H1 (cell line): ENCODE measurements around the gene KLRK1. TPM values are rescaled to one million over a fixed set of nuclear protein-coding genes. Genes with fewer than 3 reads are reported as not detected.

Experiments
- CTCF ChIA-PET: fragments of 300-600 bp; sonication (Branson Sonifier 250); formaldehyde crosslinking; loops from one replicate; lab custom pipeline; 2021; ENCODE audit not compliant: partially characterized antibody; lab: Charles Lee
- POLR2A ChIA-PET: fragments of 300-600 bp; sonication (Branson Sonifier 250); formaldehyde crosslinking; loops from one replicate; lab custom pipeline; 2021; ENCODE audit warnings: inconsistent platforms; ENCODE audit not compliant: partially characterized antibody; lab: Charles Lee
- DNase-seq, 2 experiments: peaks; one replicate each; pipeline versions ENCODE4 v3.0.0 to v3.0.0-alpha.2; 2010 to 2022; ENCODE audit warnings: low spot score in 2 of 2, low read depth in 1 of 2, mixed read lengths in 1 of 2
- FAIRE-seq: peaks from 2 replicates; lab custom pipeline; 2011; peaks lifted over from hg19 to GRCh38; lab: Jason Lieb, UNC
- H2AFZ ChIP-seq: 2 replicates; pipeline ENCODE4 v1.8.1; 2012; ENCODE audit warnings: low read length, inconsistent platforms
- H2AK5ac ChIP-seq: 2 replicates; pipeline ENCODE4 v1.6.1; 2013; ENCODE audit warnings: low read depth, low read length
- H2BK120ac ChIP-seq: replicated peaks from 2 replicates; pipeline ENCODE3; 2013; ENCODE audit warnings: low read depth, low read length, inconsistent platforms
- H2BK12ac ChIP-seq: 2 replicates; pipeline ENCODE4 v1.6.1; 2013; ENCODE audit warnings: low read depth, low read length
- H2BK15ac ChIP-seq: 2 replicates; pipeline ENCODE4 v1.6.1; 2013; ENCODE audit warnings: low read length
- H2BK20ac ChIP-seq: 2 replicates; pipeline ENCODE4 v1.6.1; 2013; ENCODE audit warnings: low read length
- H2BK5ac ChIP-seq: 2 replicates; pipeline ENCODE4 v1.6.1; 2013; ENCODE audit warnings: low read depth, low read length
- H3K14ac ChIP-seq: 2 replicates; pipeline ENCODE4 v1.6.1; 2013; ENCODE audit warnings: inconsistent platforms; ENCODE audit not compliant: insufficient read length
- H3K18ac ChIP-seq: 2 replicates; pipeline ENCODE4 v1.6.1; 2013; ENCODE audit warnings: low read length; ENCODE audit errors: extremely low read depth
- H3K23ac ChIP-seq: 2 replicates; pipeline ENCODE4 v1.6.1; 2013; ENCODE audit warnings: inconsistent platforms; ENCODE audit not compliant: insufficient read length
- H3K23me2 ChIP-seq: 2 replicates; pipeline ENCODE4 v1.6.1; 2013; ENCODE audit warnings: low read depth, low read length
- H3K27ac ChIP-seq: 2 replicates; pipeline ENCODE4 v1.6.1; 2011; ENCODE audit warnings: low read depth, low read length, inconsistent platforms
- H3K27me3 ChIP-seq, 4 experiments: replicated peaks in 1 of 4; 1 replicate in 1 of 4; 2 replicates in 3 of 4; pipeline versions ENCODE4 v1.6.1 to v1.8.1; 2011 to 2013; ENCODE audit warnings: low read length in 3 of 4, mild to moderate bottlenecking in 3 of 4, inconsistent platforms in 2 of 4, mixed read lengths in 2 of 4, moderate library complexity in 1 of 4; ENCODE audit not compliant: control insufficient read depth in 3 of 4, insufficient read depth in 3 of 4; ENCODE audit errors: extremely low read depth in 1 of 4
- H3K36me3 ChIP-seq, 4 experiments: 2 replicates each; pipeline versions ENCODE4 v1.6.1 to v1.8.1; 2011 to 2013; ENCODE audit warnings: mild to moderate bottlenecking in 4 of 4, low read length in 3 of 4, moderate library complexity in 2 of 4, control low read depth in 1 of 4, inconsistent platforms in 1 of 4; ENCODE audit not compliant: insufficient read depth in 4 of 4, control insufficient read depth in 2 of 4
- H3K4ac ChIP-seq: replicated peaks from 2 replicates; pipeline ENCODE3; 2013; ENCODE audit warnings: low read length, low read depth, mixed read lengths, inconsistent platforms; ENCODE audit not compliant: insufficient read length
- H3K4me1 ChIP-seq, 4 experiments: replicated peaks in 1 of 4; 1 replicate in 1 of 4; 2 replicates in 3 of 4; pipeline versions ENCODE4 v1.6.1 to v1.8.1; 2011 to 2013; ENCODE audit warnings: low read length in 3 of 4, inconsistent platforms in 2 of 4, mixed read lengths in 1 of 4; ENCODE audit not compliant: insufficient read depth in 4 of 4, control insufficient read depth in 3 of 4
- H3K4me2 ChIP-seq, 2 experiments: 2 replicates each; pipeline versions ENCODE4 v1.6.1 to v1.8.1; 2011 to 2013; ENCODE audit warnings: low read depth in 2 of 2, low read length in 2 of 2, control low read depth in 1 of 2, inconsistent platforms in 1 of 2, mild to moderate bottlenecking in 1 of 2; ENCODE audit not compliant: insufficient read depth in 1 of 2
- H3K4me3 ChIP-seq, 4 experiments: fragments of 200-600, 300-600 bp in 1 of 4; sonication (generic), shearing (Covaris generic), sonication (Bioruptor Twin) in 1 of 4; 2 replicates each; pipeline versions ENCODE4 v1.5.1 to v1.8.1; 2011 to 2016; ENCODE audit warnings: low read length in 4 of 4, low read depth in 3 of 4, control low read depth in 2 of 4, inconsistent platforms in 2 of 4, mild to moderate bottlenecking in 2 of 4, mixed read lengths in 1 of 4, moderate library complexity in 1 of 4; ENCODE audit not compliant: insufficient read depth in 2 of 4; ENCODE audit errors: extremely low read depth in 1 of 4
- H3K56ac ChIP-seq: replicated peaks from 2 replicates; pipeline ENCODE3; 2013; ENCODE audit warnings: low read depth, mild to moderate bottlenecking, mixed read lengths, low read length, inconsistent platforms; ENCODE audit not compliant: insufficient read length
- H3K79me1 ChIP-seq: 2 replicates; pipeline ENCODE4 v1.6.1; 2013; ENCODE audit warnings: low read depth, low read length, control low read depth
- H3K79me2 ChIP-seq, 2 experiments: 2 replicates each; pipeline versions ENCODE4 v1.6.1 to v1.8.1; 2012 to 2013; ENCODE audit warnings: low read length in 2 of 2, mild to moderate bottlenecking in 2 of 2, inconsistent platforms in 1 of 2; ENCODE audit not compliant: insufficient read depth in 2 of 2, control insufficient read depth in 1 of 2
- H3K9ac ChIP-seq, 4 experiments: replicated peaks in 1 of 4; 1 replicate in 1 of 4; 2 replicates in 3 of 4; pipeline versions ENCODE4 v1.6.1 to v1.8.1; 2011 to 2013; ENCODE audit warnings: low read depth in 3 of 4, low read length in 3 of 4, control low read depth in 2 of 4, mild to moderate bottlenecking in 2 of 4, moderate library complexity in 2 of 4, inconsistent platforms in 1 of 4; ENCODE audit errors: extremely low read depth in 1 of 4
- H3K9me3 ChIP-seq, 2 experiments: 2 replicates each; pipeline versions ENCODE4 v1.6.1 to v1.8.1; 2012 to 2013; ENCODE audit warnings: mild to moderate bottlenecking in 2 of 2, moderate library complexity in 2 of 2, control low read depth in 1 of 2, inconsistent platforms in 1 of 2, low read depth in 1 of 2, low read length in 1 of 2, mixed read lengths in 1 of 2; ENCODE audit not compliant: insufficient read depth in 2 of 2
- H4K20me1 ChIP-seq, 2 experiments: replicated peaks in 1 of 2; 2 replicates each; pipeline versions ENCODE3 to v1.8.1; 2011 to 2013; ENCODE audit warnings: inconsistent platforms in 2 of 2, low read length in 2 of 2, mild to moderate bottlenecking in 1 of 2; ENCODE audit not compliant: insufficient read depth in 2 of 2, control insufficient read depth in 1 of 2
- H4K5ac ChIP-seq: 2 replicates; pipeline ENCODE4 v1.6.1; 2013; ENCODE audit warnings: low read length, low read depth, mixed read lengths, inconsistent platforms; ENCODE audit not compliant: insufficient read length
- H4K8ac ChIP-seq: 2 replicates; pipeline ENCODE4 v1.8.0; 2013; ENCODE audit warnings: mild to moderate bottlenecking, moderate library complexity, low read length, inconsistent platforms; ENCODE audit not compliant: insufficient read depth; ENCODE audit errors: extremely low read depth
- H4K91ac ChIP-seq: replicated peaks from 2 replicates; pipeline ENCODE3; 2013; ENCODE audit warnings: low read length, mixed read lengths, inconsistent platforms; ENCODE audit not compliant: insufficient read length
- BCL11A ChIP-seq, 2 experiments: IDR thresholded peaks; one replicate each; pipeline ENCODE4 v1.6.1; 2011; ENCODE audit warnings: low read depth in 2 of 2, low read length in 2 of 2, mild to moderate bottlenecking in 2 of 2
- CBX5 ChIP-seq: fragments of 300-800, 300-1000 bp; sonication (generic); IDR thresholded peaks from 2 replicates; pipeline ENCODE4 v1.7.1; 2016; ENCODE audit warnings: antibody characterized with exemption, low read length, low read depth
- CBX8 ChIP-seq: fragments of 300-800, 300-1000 bp; sonication (generic); IDR thresholded peaks from 2 replicates; pipeline ENCODE4 v1.7.1; 2016; ENCODE audit warnings: low read depth, low read length, borderline replicate concordance
- KDM4A ChIP-seq: IDR thresholded peaks from one replicate; pipeline ENCODE4 v1.7.1; 2012; ENCODE audit warnings: low read depth, mild to moderate bottlenecking, moderate library complexity, low read length, inconsistent platforms; ENCODE audit not compliant: severe bottlenecking
- KDM5A ChIP-seq: fragments of 200-600 bp; IDR thresholded peaks from 2 replicates; pipeline ENCODE4 v1.7.1; 2012; ENCODE audit warnings: mild to moderate bottlenecking, low read length, inconsistent platforms, mixed read lengths
- POLR2AphosphoS5 ChIP-seq: IDR thresholded peaks from 2 replicates; pipeline ENCODE4 v1.6.1; 2011; ENCODE audit warnings: low read depth, low read length
- RAD21 ChIP-seq, 2 experiments: IDR thresholded peaks in 1 of 2; conservative IDR thresholded peaks in 1 of 2; 2 replicates each; pipeline ENCODE4 v1.6.1; 2011; ENCODE audit warnings: low read depth in 2 of 2, low read length in 2 of 2, improper control_type of control experiment in 1 of 2, inconsistent platforms in 1 of 2, mild to moderate bottlenecking in 1 of 2, moderate library complexity in 1 of 2
- RFX5 ChIP-seq: IDR thresholded peaks from 2 replicates; pipeline ENCODE4 v1.6.1; 2011; ENCODE audit warnings: low read depth, low read length, improper control_type of control experiment, borderline replicate concordance
- SP1 ChIP-seq: IDR thresholded peaks from 2 replicates; pipeline ENCODE4 v1.6.1; 2011; ENCODE audit warnings: low read depth, low read length
- TCF12 ChIP-seq: IDR thresholded peaks from 2 replicates; pipeline ENCODE4 v1.6.1; 2011; ENCODE audit warnings: low read depth, mild to moderate bottlenecking, low read length
- WGBS, 2 experiments: shearing (Covaris generic) in 1 of 2; methylation state at CpG; one replicate each; pipeline versions ENCODE4 v1.1.6 to v1.1.7; 2013 to 2015; ENCODE audit warnings: low lambda C conversion rate in 2 of 2, mixed read lengths in 2 of 2, inconsistent platforms in 1 of 2, low coverage in 1 of 2, missing lambda C conversion rate in 1 of 2; ENCODE audit not compliant: insufficient replicate concordance in 2 of 2, insufficient coverage in 1 of 2, insufficient read length in 1 of 2; ENCODE audit errors: extremely low coverage in 1 of 2, missing lambda C conversion rate in 1 of 2; 5-methylcytosine and 5-hydroxymethylcytosine counted together
- polyA plus RNA-seq, 7 experiments: library from polyadenylated mRNA; depleted of rRNA in 3 of 7; stranded (reverse) in 5 of 7; unstranded in 2 of 7; fragments of >200 nt in 5 of 7; fragments of 200-250 nt in 2 of 7; gene quantifications; 1 replicate in 5 of 7; 2 replicates in 1 of 7; 4 replicates in 1 of 7; pipeline versions ENCODE4 v1.2.1 to v1.2.3, GENCODE V29; 2011 to 2013; ENCODE audit warnings: missing spikeins in 2 of 7, mixed read lengths in 2 of 7
- total RNA-seq: library from RNA; stranded (reverse); fragmentation: NEBNext Ultra II Directional; extraction: Animal tissue kit (Norgen Biotek cat#: 25700); gene quantifications from 2 replicates; pipeline ENCODE4 v1.2.1, GENCODE V29; 2021

KLRK1 gene
- total and polyA plus RNA-seq, 2 of the 8 experiments (the other 6 are each of a cell fraction or from before 2014, with no cell fraction given) = not detected

GRCh38 chr12:10331642-10332239 is 58.1 kb downstream of the KLRK1 start:
- no peak overlapping the region for H3K4me3 ChIP-seq
- H3K56ac ChIP-seq = no peak overlapping the region
- H3K18ac ChIP-seq = no peak overlapping the region
- no peaks in the 10 kb centered on the region for H3K9me3 ChIP-seq
- no peak overlapping the region for H3K4me2 ChIP-seq
- DNase-seq (no peak), FAIRE-seq (peak; percentile 95)
- no peak overlapping the region for H3K4ac ChIP-seq
- H2BK20ac ChIP-seq = no peak overlapping the region
- no peak overlapping the region for H2BK12ac ChIP-seq
- no peaks in the 10 kb centered on the region for H3K36me3 ChIP-seq
- no peaks in the 10 kb centered on the region for H3K23me2 ChIP-seq
- H4K20me1 ChIP-seq = no peaks in the 10 kb centered on the region
- H3K27ac ChIP-seq = no peak overlapping the region
- H2BK5ac ChIP-seq = no peak overlapping the region
- no peaks in the 10 kb centered on the region for H3K79me2 ChIP-seq
- H3K79me1 ChIP-seq = no peaks in the 10 kb centered on the region
- no peak overlapping the region for H4K5ac ChIP-seq
- WGBS, 2 experiments = 56% methylated on average over 2 of the region's 2 CpGs; no CpG with 5 or more reads in 1 of the 2 experiments
- no peaks in the 10 kb centered on the region for H3K4me1 ChIP-seq
- no peak overlapping the region for H4K91ac ChIP-seq
- no peak overlapping the region for H3K14ac ChIP-seq
- H3K23ac ChIP-seq = no peak overlapping the region
- H2BK120ac ChIP-seq = no peak overlapping the region
- H2AK5ac ChIP-seq = no peak overlapping the region
- H4K8ac ChIP-seq = no peak overlapping the region
- ChIA-PET CTCF (interaction anchor here (0.6 to 5.4 kb wide), 10 partner anchors 8 to 231 kb away, joined by 3 to 32 read pairs (median 7); no protein-coding TSS in a partner anchor), POLR2A (no interaction called here)
- no peaks in the 10 kb centered on the region for H3K27me3 ChIP-seq
- H3K9ac ChIP-seq = no peak overlapping the region
- H2BK15ac ChIP-seq = no peak overlapping the region
- H2AFZ ChIP-seq = peak overlapping the region; percentile 52; the same call in 1 of the 2 replicates
- no peak for TF ChIP-seq CBX8
- no peak for TF ChIP-seq POLR2AphosphoS5
- no peak for TF ChIP-seq BCL11A (IDR thresholded peaks at IDR 0.05; ENCODE audit: low read depth in 2 of 2, low read length in 2 of 2)
- TF ChIP-seq KDM5A = no peak
- no peak for TF ChIP-seq RFX5
- TF ChIP-seq KDM4A = no peak
- TF ChIP-seq CBX5 = no peak
- peak; percentile 90 to 91 for TF ChIP-seq RAD21 (IDR thresholded peaks at IDR 0.05 in 1 of 2, conservative IDR thresholded peaks at IDR 0.05 in 1 of 2; ENCODE audit: low read depth in 2 of 2, low read length in 2 of 2)
- no peak for TF ChIP-seq SP1
- TF ChIP-seq TCF12 = no peak
